Mesothelial cell of epicardium (in vitro differentiated cells): Measurements from ENCODE around the gene CAST. TPM values are rescaled to one million over a fixed set of nuclear protein-coding genes. Genes with fewer than 3 reads are reported as not detected.

Experiments used
- DNase-seq, 2 experiments: peaks; one replicate each; pipeline ENCODE4 v3.0.0; 2021; ENCODE audit warnings: low spot score in 2 of 2; ENCODE audit not compliant: unreplicated experiment in 2 of 2
- H3K27ac Mint-ChIP-seq: 2 replicates; pipeline ENCODE4 v1.8.0; 2021; ENCODE audit warnings: mixed read lengths
- H3K27me3 Mint-ChIP-seq: 2 replicates; pipeline ENCODE4 v1.8.0; 2021; ENCODE audit warnings: low read depth, mixed read lengths
- H3K36me3 Mint-ChIP-seq: 2 replicates; pipeline ENCODE4 v1.8.0; 2021; ENCODE audit warnings: mixed read lengths
- H3K4me1 Mint-ChIP-seq: 2 replicates; pipeline ENCODE4 v1.8.0; 2021; ENCODE audit warnings: mixed read lengths
- H3K4me3 Mint-ChIP-seq: 2 replicates; pipeline ENCODE4 v1.8.0; 2021; ENCODE audit warnings: mild to moderate bottlenecking, moderate library complexity, mixed read lengths
- H3K9me3 Mint-ChIP-seq: 2 replicates; pipeline ENCODE4 v1.8.0; 2021; ENCODE audit warnings: mixed read lengths
- CTCF ChIP-seq: fragments of 200-600 bp; sonication (generic); IDR thresholded peaks from one replicate; pipeline ENCODE4 v1.5.0; 2021; ENCODE audit warnings: antibody characterized with exemption; ENCODE audit not compliant: unreplicated experiment
- total RNA-seq: library from RNA; stranded (reverse); gene quantifications from 3 replicates; pipeline ENCODE4 v1.2.1, GENCODE V29; 2021

Gene CAST
- total RNA-seq, 1 donor from 2014 or later, result 132 TPM

- H3K9me3 Mint-ChIP-seq, result no peaks in the 10 kb centered on the region
- no peak for DNase-seq
- H3K36me3 Mint-ChIP-seq, result peaks cover 25% of the 10 kb centered on the region
- no peak overlapping the region for H3K27ac Mint-ChIP-seq
- H3K27me3 Mint-ChIP-seq, result no peaks in the 10 kb centered on the region
- H3K4me1 Mint-ChIP-seq, result peaks cover 15% of the 10 kb centered on the region
- H3K4me3 Mint-ChIP-seq, result no peak overlapping the region
- no peak for TF ChIP-seq CTCF
Observed at GRCh38 chr5:96756985-96757384, 94.8 kb downstream of the CAST start.

GRCh38 chr5:96758621-96759020 lies 96.4 kb downstream of the CAST start:
- H3K4me3 Mint-ChIP-seq, result no peak overlapping the region
- H3K27ac Mint-ChIP-seq, result no peak overlapping the region
- no peak for DNase-seq
- no peak for TF ChIP-seq CTCF
- H3K27me3 Mint-ChIP-seq, result no peaks in the 10 kb centered on the region
- no peaks in the 10 kb centered on the region for H3K9me3 Mint-ChIP-seq
- H3K36me3 Mint-ChIP-seq, result peaks cover 25% of the 10 kb centered on the region
- peaks cover 21% of the 10 kb centered on the region for H3K4me1 Mint-ChIP-seq

GRCh38 chr5:96761618-96762017 lies 99.4 kb downstream of the CAST start:
- Mint-ChIP-seq H3K27ac (no peak overlapping the region), H3K9me3 (no peaks in the 10 kb centered on the region), H3K4me1 (peaks cover 15% of the 10 kb centered on the region), H3K27me3 (no peaks in the 10 kb centered on the region), H3K36me3 (peaks cover 20% of the 10 kb centered on the region), H3K4me3 (no peak overlapping the region)
- TF ChIP-seq CTCF, result no peak
- no peak for DNase-seq

GRCh38 chr5:96763026-96763425 lies 100.8 kb downstream of the CAST start:
- no peaks in the 10 kb centered on the region for H3K9me3 Mint-ChIP-seq
- peak overlapping the region; percentile 74 for H3K27ac Mint-ChIP-seq
- H3K4me3 Mint-ChIP-seq, result no peak overlapping the region
- H3K4me1 Mint-ChIP-seq, result peaks cover 15% of the 10 kb centered on the region
- no peak for TF ChIP-seq CTCF
- no peak for DNase-seq
- H3K36me3 Mint-ChIP-seq, result peaks cover 15% of the 10 kb centered on the region
- H3K27me3 Mint-ChIP-seq, result no peaks in the 10 kb centered on the region

GRCh38 chr5:96765043-96765442 lies 102.9 kb downstream of the CAST start:
- Mint-ChIP-seq H3K27me3 (no peaks in the 10 kb centered on the region), H3K4me3 (no peak overlapping the region)
- TF ChIP-seq CTCF, result no peak

GRCh38 chr5:96768708-96769251 lies 106.6 kb downstream of the CAST start:
- no peak for TF ChIP-seq CTCF
- Mint-ChIP-seq H3K27me3 (no peaks in the 10 kb centered on the region), H3K27ac (no peak overlapping the region), H3K9me3 (no peaks in the 10 kb centered on the region), H3K4me3 (no peak overlapping the region), H3K4me1 (peaks cover 11% of the 10 kb centered on the region), H3K36me3 (peaks cover 31% of the 10 kb centered on the region)
- DNase-seq, result no peak

More at GRCh38 chr5:96765043-96765442, 102.9 kb downstream of the CAST start:
- no peak for DNase-seq
- Mint-ChIP-seq H3K27ac (no peak overlapping the region), H3K9me3 (no peaks in the 10 kb centered on the region), H3K36me3 (peaks cover 27% of the 10 kb centered on the region), H3K4me1 (peaks cover 15% of the 10 kb centered on the region)
